GM19324 (cell line): ENCODE data around the gene IFITM2.
"Not testable (repeated sequence)": the region's sequence is repeated elsewhere in the genome, so short reads cannot be mapped to it uniquely, and the experiment has no call there.

Experiments used
- ATAC-seq: cut with Tn5 transposase; IDR thresholded peaks from one replicate; pipeline ENCODE4 v1.9.1; 2021; ENCODE audit warnings: mild to moderate bottlenecking, moderate library complexity; ENCODE audit not compliant: unreplicated experiment, low FRiP score

IFITM2 gene

DNA sequence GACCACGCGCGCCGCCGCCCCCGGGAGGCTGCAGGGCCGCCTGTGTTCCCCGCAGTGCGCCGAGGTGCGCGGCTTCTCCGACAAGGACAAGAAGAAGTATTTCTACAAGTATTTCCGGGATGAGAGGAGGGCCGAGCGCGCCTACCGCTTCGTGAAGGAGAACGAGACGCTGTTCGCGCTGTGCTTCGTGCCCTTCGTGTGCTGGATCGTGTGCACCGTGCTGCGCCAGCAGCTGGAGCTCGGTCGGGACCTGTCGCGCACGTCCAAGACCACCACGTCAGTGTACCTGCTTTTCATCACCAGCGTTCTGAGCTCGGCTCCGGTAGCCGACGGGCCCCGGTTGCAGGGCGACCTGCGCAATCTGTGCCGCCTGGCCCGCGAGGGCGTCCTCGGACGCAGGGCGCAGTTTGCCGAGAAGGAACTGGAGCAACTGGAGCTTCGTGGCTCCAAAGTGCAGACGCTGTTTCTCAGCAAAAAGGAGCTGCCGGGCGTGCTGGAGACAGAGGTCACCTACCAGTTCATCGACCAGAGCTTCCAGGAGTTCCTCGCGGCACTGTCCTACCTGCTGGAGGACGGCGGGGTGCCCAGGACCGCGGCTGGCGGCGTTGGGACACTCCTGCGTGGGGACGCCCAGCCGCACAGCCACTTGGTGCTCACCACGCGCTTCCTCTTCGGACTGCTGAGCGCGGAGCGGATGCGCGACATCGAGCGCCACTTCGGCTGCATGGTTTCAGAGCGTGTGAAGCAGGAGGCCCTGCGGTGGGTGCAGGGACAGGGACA lies 26.7 kb upstream of the IFITM2 start:
- ATAC-seq = no peak

DNA sequence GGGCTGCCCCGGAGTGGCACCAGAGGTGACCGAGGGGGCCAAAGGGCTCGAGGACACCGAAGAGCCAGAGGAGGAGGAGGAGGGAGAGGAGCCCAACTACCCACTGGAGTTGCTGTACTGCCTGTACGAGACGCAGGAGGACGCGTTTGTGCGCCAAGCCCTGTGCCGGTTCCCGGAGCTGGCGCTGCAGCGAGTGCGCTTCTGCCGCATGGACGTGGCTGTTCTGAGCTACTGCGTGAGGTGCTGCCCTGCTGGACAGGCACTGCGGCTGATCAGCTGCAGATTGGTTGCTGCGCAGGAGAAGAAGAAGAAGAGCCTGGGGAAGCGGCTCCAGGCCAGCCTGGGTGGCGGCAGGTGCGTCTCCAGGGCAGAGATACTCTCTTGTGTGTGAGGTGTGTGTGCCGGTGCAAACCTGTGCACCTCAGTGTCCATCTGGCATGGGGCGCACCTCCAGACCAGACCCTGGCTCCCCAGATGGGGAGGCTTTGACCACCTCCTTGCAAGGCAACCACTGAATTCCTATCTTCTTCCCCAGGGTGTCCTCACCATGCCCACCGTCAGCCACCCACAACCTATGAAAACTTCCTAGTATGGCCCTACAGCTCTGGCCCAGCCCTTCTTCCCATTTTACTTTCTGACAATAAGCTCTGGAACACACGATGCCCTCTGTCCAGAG lies 26.0 kb upstream of the IFITM2 start:
- no peak for ATAC-seq

GRCh38 chr11:282171-282570 lies 25.4 kb upstream of the IFITM2 start:
- no peak for ATAC-seq

DNA sequence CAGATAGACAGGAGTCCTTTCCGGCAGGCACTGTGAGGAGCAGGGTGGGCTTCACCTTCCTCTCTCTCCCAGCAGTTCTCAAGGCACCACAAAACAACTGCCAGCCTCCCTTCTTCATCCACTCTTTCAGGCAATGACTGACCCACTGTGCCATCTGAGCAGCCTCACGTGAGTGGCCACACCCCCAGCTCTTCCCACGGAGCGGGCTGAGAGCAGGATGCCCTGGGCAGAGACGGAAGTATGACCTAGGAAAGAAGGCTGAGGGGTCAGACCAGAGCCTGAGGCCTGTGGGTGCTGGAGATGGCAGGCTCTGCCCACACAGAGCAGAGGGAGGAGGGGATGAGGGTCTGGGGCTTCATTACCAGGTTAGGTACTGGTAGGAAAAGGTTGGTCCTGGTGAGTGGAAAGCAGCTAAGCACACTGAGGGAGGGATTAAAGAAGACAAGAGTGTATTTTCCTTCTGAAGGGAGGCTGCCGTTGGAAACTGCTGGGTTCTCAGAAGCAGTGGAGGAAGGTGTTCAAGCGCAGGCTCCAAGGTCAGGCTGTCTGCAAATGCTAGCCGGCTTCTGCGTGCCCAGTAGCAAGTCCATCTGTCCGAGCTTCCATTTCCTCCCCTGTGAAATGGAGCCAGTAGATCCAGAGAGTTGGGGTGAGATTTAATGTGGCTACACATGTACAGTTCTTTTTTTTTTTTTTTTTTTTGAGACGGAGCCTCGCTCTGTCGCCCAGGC lies 24.8 kb upstream of the IFITM2 start:
- no peak for ATAC-seq

- ATAC-seq = no peak
Measured at GRCh38 chr11:283405-284104, 24.1 kb upstream of the IFITM2 start.

DNA sequence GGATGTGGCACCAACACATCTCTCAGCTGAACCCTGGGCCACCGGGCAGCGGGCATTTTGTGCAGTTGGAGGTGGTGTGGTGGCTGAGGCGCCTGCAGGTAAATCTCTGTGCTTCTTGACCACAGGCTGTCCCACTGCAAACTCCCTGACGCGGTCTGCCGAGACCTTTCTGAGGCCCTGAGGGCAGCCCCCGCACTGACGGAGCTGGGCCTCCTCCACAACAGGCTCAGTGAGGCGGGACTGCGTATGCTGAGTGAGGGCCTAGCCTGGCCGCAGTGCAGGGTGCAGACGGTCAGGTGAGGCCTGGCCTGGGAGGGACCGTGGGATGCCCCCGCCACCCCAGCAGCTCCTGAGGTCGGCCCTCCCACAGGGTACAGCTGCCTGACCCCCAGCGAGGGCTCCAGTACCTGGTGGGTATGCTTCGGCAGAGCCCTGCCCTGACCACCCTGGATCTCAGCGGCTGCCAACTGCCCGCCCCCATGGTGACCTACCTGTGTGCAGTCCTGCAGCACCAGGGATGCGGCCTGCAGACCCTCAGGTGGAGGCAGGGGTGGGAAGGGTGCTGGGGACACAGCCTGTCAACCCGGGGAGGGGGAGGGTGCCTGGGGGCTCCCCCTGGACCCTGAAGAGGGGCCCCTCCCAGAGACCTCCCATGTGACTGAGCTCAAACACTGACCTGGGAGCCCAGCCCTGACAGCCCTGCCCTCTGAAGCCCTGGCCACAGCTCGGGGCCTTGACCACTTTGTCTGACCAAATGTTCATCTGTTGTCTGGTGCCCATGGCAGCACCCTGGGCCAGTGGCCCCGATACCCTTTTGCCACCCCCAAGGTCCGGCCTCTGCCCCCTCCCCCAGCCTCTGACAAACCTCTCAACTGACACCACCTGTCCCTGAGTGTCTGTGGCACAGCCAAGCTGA lies 23.3 kb upstream of the IFITM2 start:
- no peak for ATAC-seq

DNA sequence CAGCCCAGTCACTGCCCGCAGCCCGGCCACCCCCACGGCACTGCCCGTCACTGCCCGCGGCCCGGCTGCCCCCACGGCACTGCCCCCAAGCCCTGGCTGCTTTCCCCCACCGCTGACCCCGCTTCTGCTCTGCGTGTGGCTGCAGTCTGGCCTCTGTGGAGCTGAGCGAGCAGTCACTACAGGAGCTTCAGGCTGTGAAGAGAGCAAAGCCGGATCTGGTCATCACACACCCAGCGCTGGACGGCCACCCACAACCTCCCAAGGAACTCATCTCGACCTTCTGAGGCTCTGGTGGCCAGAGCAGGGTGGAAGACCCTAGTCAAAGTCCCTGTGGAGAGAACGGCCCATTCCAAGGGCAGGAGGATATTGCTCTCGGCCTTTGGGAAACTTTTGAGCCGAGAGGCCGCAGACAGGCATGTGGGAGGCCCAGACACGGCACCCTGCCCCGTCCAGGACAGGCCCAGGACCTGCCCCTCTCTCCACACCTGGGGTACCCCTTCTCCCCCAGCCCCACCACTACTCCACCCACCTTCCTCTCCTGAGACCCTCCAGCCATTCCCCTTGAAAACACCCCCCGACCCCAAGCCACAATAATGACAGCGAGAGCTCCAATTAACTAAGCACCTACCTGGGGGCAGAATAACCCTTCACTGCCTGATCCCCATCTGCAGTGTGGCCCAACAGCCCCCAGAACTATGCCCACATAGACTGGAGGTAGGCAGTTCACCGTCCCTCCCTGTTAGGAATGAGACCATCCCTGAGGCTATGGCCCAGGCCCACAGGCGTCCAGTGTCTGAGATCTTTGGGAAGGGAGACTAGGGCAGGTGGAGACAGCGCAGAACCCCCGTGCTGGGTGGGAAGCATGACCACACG lies 22.4 kb upstream of the IFITM2 start:
- no peak for ATAC-seq

- no peak for ATAC-seq
Measured at GRCh38 chr11:285894-286220, 21.8 kb upstream of the IFITM2 start.

- ATAC-seq = not testable (repeated sequence)
Measured at GRCh38 chr11:286977-287820, 20.4 kb upstream of the IFITM2 start.

- no peak for ATAC-seq
Measured at GRCh38 chr11:287821-288477, 19.7 kb upstream of the IFITM2 start.

- ATAC-seq = peak; percentile 74
Measured at GRCh38 chr11:288478-289397, 18.9 kb upstream of the IFITM2 start, which contains the start of gene PGGHG. Gene PGGHG (plus strand): TSS chr11:289126. CDS start chr11:289817, 691 bp downstream.

- ATAC-seq = no peak
Measured at GRCh38 chr11:289398-289711, 18.3 kb upstream of the IFITM2 start.

- ATAC-seq = no peak
Measured at GRCh38 chr11:289712-290620, 17.6 kb upstream of the IFITM2 start.

- ATAC-seq = no peak
Measured at GRCh38 chr11:290621-291231, 16.9 kb upstream of the IFITM2 start.
